Measurements from ENCODE around the gene VAV3.

Gene VAV3

GRCh38 chr1:107877092-107877491, 87.9 kb downstream of the VAV3 start:
- no peak overlapping the region for H3K14ac ChIP-seq (ENCODE audit: low read length)
- no peak overlapping the region for H4K8ac ChIP-seq (ENCODE audit: low read depth, low read length)
- no peak overlapping the region for H2BK15ac ChIP-seq (ENCODE audit: low read length)
- no peaks in the 10 kb centered on the region for H3K27me3 ChIP-seq (ENCODE audit: control insufficient read depth in 3 of 3, insufficient read depth in 3 of 3, low read depth in 1 of 3, low read length in 3 of 3)
- H3K9ac ChIP-seq (ENCODE audit: low read depth, low read length, poor library complexity), result no peak overlapping the region
- no peak for DNase-seq (ENCODE audit: low spot score)
- H2AFZ ChIP-seq (ENCODE audit: low read length), result no peak overlapping the region
- H3K4me3 ChIP-seq (ENCODE audit: low read length in 2 of 2), result no peak overlapping the region
- WGBS, 2 donors (ENCODE audit: extremely low coverage in 2 of 2, insufficient read length in 2 of 2, insufficient replicate concordance in 1 of 2), result no CpG with 5 or more reads among the region's 2 CpGs
- H4K91ac ChIP-seq (ENCODE audit: low read depth, low read length, poor library complexity), result no peak overlapping the region
- no peak overlapping the region for H3K4ac ChIP-seq (ENCODE audit: low read length)
- no peak overlapping the region for H2BK5ac ChIP-seq (ENCODE audit: low read length)
- H3K18ac ChIP-seq (ENCODE audit: low read length), result no peak overlapping the region
- no peaks in the 10 kb centered on the region for H3K36me3 ChIP-seq (replicated peaks in 1 of 2; ENCODE audit: control insufficient read depth in 2 of 2, insufficient read depth in 2 of 2, low read length in 2 of 2)
- H3K4me1 ChIP-seq (ENCODE audit: control insufficient read depth in 2 of 2, insufficient read depth in 1 of 2, low read depth in 1 of 2, low read length in 2 of 2), result peaks cover 0 to 1% of the 10 kb centered on the region in 2 donors
- H3K9me3 ChIP-seq (replicated peaks in 1 of 2; ENCODE audit: control insufficient read depth in 2 of 2, insufficient read depth in 1 of 2, low read depth in 1 of 2, low read length in 2 of 2), result peaks cover 0 to 2% of the 10 kb centered on the region in 2 donors
- H3K4me2 ChIP-seq (ENCODE audit: insufficient read depth, low read length, poor library complexity, severe bottlenecking), result no peak overlapping the region
- H3K79me1 ChIP-seq (ENCODE audit: low read depth, low read length), result no peaks in the 10 kb centered on the region
- no peak overlapping the region for H2BK120ac ChIP-seq (ENCODE audit: low read depth, low read length)
- H3K23ac ChIP-seq (ENCODE audit: low read depth, low read length, poor library complexity), result no peak overlapping the region
- H2AK5ac ChIP-seq (ENCODE audit: low read depth, low read length), result no peak overlapping the region
- H3K27ac ChIP-seq (replicated peaks; ENCODE audit: low read length), result no peak overlapping the region
- H2BK12ac ChIP-seq (ENCODE audit: low read length), result no peak overlapping the region

GRCh38 chr1:107875689-107876088, 89.3 kb downstream of the VAV3 start:
- no peak overlapping the region for H3K27ac ChIP-seq (replicated peaks; ENCODE audit: low read length)
- H3K4me1 ChIP-seq (ENCODE audit: control insufficient read depth in 2 of 2, insufficient read depth in 1 of 2, low read depth in 1 of 2, low read length in 2 of 2), result peaks cover 0 to 1% of the 10 kb centered on the region in 2 donors
- H2BK5ac ChIP-seq (ENCODE audit: low read length), result no peak overlapping the region
- no peak overlapping the region for H3K4me3 ChIP-seq (ENCODE audit: low read length in 2 of 2)
- H3K9ac ChIP-seq (ENCODE audit: low read depth, low read length, poor library complexity), result no peak overlapping the region
- peaks cover 1 to 2% of the 10 kb centered on the region in 2 donors for H3K9me3 ChIP-seq (replicated peaks in 1 of 2; ENCODE audit: control insufficient read depth in 2 of 2, insufficient read depth in 1 of 2, low read depth in 1 of 2, low read length in 2 of 2)
- H3K14ac ChIP-seq (ENCODE audit: low read length), result no peak overlapping the region
- no peak for DNase-seq (ENCODE audit: low spot score)
- no peak overlapping the region for H3K23ac ChIP-seq (ENCODE audit: low read depth, low read length, poor library complexity)
- no peak overlapping the region for H2AFZ ChIP-seq (ENCODE audit: low read length)
- H2BK15ac ChIP-seq (ENCODE audit: low read length), result no peak overlapping the region
- H3K79me1 ChIP-seq (ENCODE audit: low read depth, low read length), result no peaks in the 10 kb centered on the region
- H3K27me3 ChIP-seq (ENCODE audit: control insufficient read depth in 3 of 3, insufficient read depth in 3 of 3, low read depth in 1 of 3, low read length in 3 of 3), result no peaks in the 10 kb centered on the region
- no peak overlapping the region for H3K4ac ChIP-seq (ENCODE audit: low read length)
- no peak overlapping the region for H2BK12ac ChIP-seq (ENCODE audit: low read length)
- no peak overlapping the region for H4K91ac ChIP-seq (ENCODE audit: low read depth, low read length, poor library complexity)
- H3K4me2 ChIP-seq (ENCODE audit: insufficient read depth, low read length, poor library complexity, severe bottlenecking), result no peak overlapping the region
- H2AK5ac ChIP-seq (ENCODE audit: low read depth, low read length), result no peak overlapping the region
- H2BK120ac ChIP-seq (ENCODE audit: low read depth, low read length), result no peak overlapping the region
- no peak overlapping the region for H3K18ac ChIP-seq (ENCODE audit: low read length)
- WGBS, 2 donors (ENCODE audit: extremely low coverage in 2 of 2, insufficient read length in 2 of 2, insufficient replicate concordance in 1 of 2), result no CpG with 5 or more reads among the region's 1 CpG
- H3K36me3 ChIP-seq (replicated peaks in 1 of 2; ENCODE audit: control insufficient read depth in 2 of 2, insufficient read depth in 2 of 2, low read length in 2 of 2), result no peaks in the 10 kb centered on the region
- no peak overlapping the region for H4K8ac ChIP-seq (ENCODE audit: low read depth, low read length)

- Histone ChIP-seq H3K4ac (ENCODE audit: low read length) (no peak overlapping the region), H3K4me3 (ENCODE audit: low read length in 2 of 2) (no peak overlapping the region), H3K36me3 (replicated peaks in 1 of 2; ENCODE audit: control insufficient read depth in 2 of 2, insufficient read depth in 2 of 2, low read length in 2 of 2) (no peaks in the 10 kb centered on the region), H3K27ac (replicated peaks; ENCODE audit: low read length) (no peak overlapping the region), H3K27me3 (ENCODE audit: control insufficient read depth in 3 of 3, insufficient read depth in 3 of 3, low read depth in 1 of 3, low read length in 3 of 3) (no peaks in the 10 kb centered on the region), H4K8ac (ENCODE audit: low read depth, low read length) (no peak overlapping the region), H3K4me2 (ENCODE audit: insufficient read depth, low read length, poor library complexity, severe bottlenecking) (no peak overlapping the region), H3K18ac (ENCODE audit: low read length) (no peak overlapping the region), H3K14ac (ENCODE audit: low read length) (no peak overlapping the region), H4K91ac (ENCODE audit: low read depth, low read length, poor library complexity) (no peak overlapping the region), H3K79me1 (ENCODE audit: low read depth, low read length) (no peaks in the 10 kb centered on the region), H3K9me3 (replicated peaks in 1 of 2; ENCODE audit: control insufficient read depth in 2 of 2, insufficient read depth in 1 of 2, low read depth in 1 of 2, low read length in 2 of 2) (peaks cover 2 to 3% of the 10 kb centered on the region in 2 donors), H3K4me1 (ENCODE audit: control insufficient read depth in 2 of 2, insufficient read depth in 1 of 2, low read depth in 1 of 2, low read length in 2 of 2) (peaks cover 0 to 1% of the 10 kb centered on the region in 2 donors), H2BK15ac (ENCODE audit: low read length) (no peak overlapping the region), H2BK120ac (ENCODE audit: low read depth, low read length) (no peak overlapping the region), H2AFZ (ENCODE audit: low read length) (no peak overlapping the region), H3K23ac (ENCODE audit: low read depth, low read length, poor library complexity) (no peak overlapping the region), H3K9ac (ENCODE audit: low read depth, low read length, poor library complexity) (no peak overlapping the region), H2BK12ac (ENCODE audit: low read length) (no peak overlapping the region), H2AK5ac (ENCODE audit: low read depth, low read length) (no peak overlapping the region), H2BK5ac (ENCODE audit: low read length) (no peak overlapping the region)
- no peak for DNase-seq (ENCODE audit: low spot score)
- WGBS, 2 donors (ENCODE audit: extremely low coverage in 2 of 2, insufficient read length in 2 of 2, insufficient replicate concordance in 1 of 2), result no CpG with 5 or more reads among the region's 1 CpG
Measured at GRCh38 chr1:107874221-107874620, 90.8 kb downstream of the VAV3 start.

GRCh38 chr1:107871687-107872395, 93.1 kb downstream of the VAV3 start:
- H2AFZ ChIP-seq (ENCODE audit: low read length), result no peak overlapping the region
- H3K27me3 ChIP-seq (ENCODE audit: control insufficient read depth in 3 of 3, insufficient read depth in 3 of 3, low read depth in 1 of 3, low read length in 3 of 3), result no peaks in the 10 kb centered on the region
- H2BK12ac ChIP-seq (ENCODE audit: low read length), result no peak overlapping the region
- H2BK120ac ChIP-seq (ENCODE audit: low read depth, low read length), result no peak overlapping the region
- H3K23ac ChIP-seq (ENCODE audit: low read depth, low read length, poor library complexity), result no peak overlapping the region
- H3K4me1 ChIP-seq (ENCODE audit: control insufficient read depth in 2 of 2, insufficient read depth in 1 of 2, low read depth in 1 of 2, low read length in 2 of 2), result peaks cover 0 to 7% of the 10 kb centered on the region in 2 donors
- H4K91ac ChIP-seq (ENCODE audit: low read depth, low read length, poor library complexity), result no peak overlapping the region
- DNase-seq (ENCODE audit: low spot score), result no peak
- no peaks in the 10 kb centered on the region for H3K36me3 ChIP-seq (replicated peaks in 1 of 2; ENCODE audit: control insufficient read depth in 2 of 2, insufficient read depth in 2 of 2, low read length in 2 of 2)
- H2AK5ac ChIP-seq (ENCODE audit: low read depth, low read length), result no peak overlapping the region
- H3K27ac ChIP-seq (replicated peaks; ENCODE audit: low read length), result no peak overlapping the region
- H3K9me3 ChIP-seq (replicated peaks in 1 of 2; ENCODE audit: control insufficient read depth in 2 of 2, insufficient read depth in 1 of 2, low read depth in 1 of 2, low read length in 2 of 2), result peaks cover 0 to 3% of the 10 kb centered on the region in 2 donors
- no peak overlapping the region for H3K4me2 ChIP-seq (ENCODE audit: insufficient read depth, low read length, poor library complexity, severe bottlenecking)
- H2BK15ac ChIP-seq (ENCODE audit: low read length), result no peak overlapping the region
- H3K4me3 ChIP-seq (ENCODE audit: low read length in 2 of 2), result no peak overlapping the region
- H3K4ac ChIP-seq (ENCODE audit: low read length), result no peak overlapping the region
- no peak overlapping the region for H2BK5ac ChIP-seq (ENCODE audit: low read length)
- H3K79me1 ChIP-seq (ENCODE audit: low read depth, low read length), result no peaks in the 10 kb centered on the region
- H3K14ac ChIP-seq (ENCODE audit: low read length), result no peak overlapping the region
- no peak overlapping the region for H4K8ac ChIP-seq (ENCODE audit: low read depth, low read length)
- H3K18ac ChIP-seq (ENCODE audit: low read length), result no peak overlapping the region
- no peak overlapping the region for H3K9ac ChIP-seq (ENCODE audit: low read depth, low read length, poor library complexity)
